Endothelial cell (in vitro differentiated cells): Measurements from ENCODE around the gene ATG101. TPM values are rescaled to one million over a fixed set of nuclear protein-coding genes. Genes with fewer than 3 reads are reported as not detected.

ENCODE experiments used
- DNase-seq: peaks from one replicate; pipeline ENCODE4 v3.0.0; 2021; ENCODE audit warnings: low spot score
- H3K27ac Mint-ChIP-seq: one replicate; pipeline ENCODE4 v1.8.0; 2021; ENCODE audit warnings: mixed read lengths, inconsistent platforms; ENCODE audit not compliant: unreplicated experiment
- H3K27me3 Mint-ChIP-seq: one replicate; pipeline ENCODE4 v1.8.0; 2021; ENCODE audit warnings: mild to moderate bottlenecking, moderate library complexity, mixed read lengths, inconsistent platforms; ENCODE audit not compliant: unreplicated experiment
- H3K36me3 Mint-ChIP-seq: one replicate; pipeline ENCODE4 v1.8.0; 2021; ENCODE audit warnings: mild to moderate bottlenecking, low read depth, mixed read lengths, inconsistent platforms; ENCODE audit not compliant: unreplicated experiment
- H3K4me1 Mint-ChIP-seq: one replicate; pipeline ENCODE4 v1.8.0; 2021; ENCODE audit warnings: mild to moderate bottlenecking, mixed read lengths, inconsistent platforms; ENCODE audit not compliant: unreplicated experiment
- H3K4me3 Mint-ChIP-seq: one replicate; pipeline ENCODE4 v1.8.0; 2021; ENCODE audit warnings: mild to moderate bottlenecking, mixed read lengths, inconsistent platforms; ENCODE audit not compliant: unreplicated experiment
- H3K9me3 Mint-ChIP-seq: one replicate; pipeline ENCODE4 v1.8.0; 2021; ENCODE audit warnings: mixed read lengths, inconsistent platforms; ENCODE audit not compliant: unreplicated experiment
- CTCF ChIP-seq: fragments of 200-600 bp; sonication (generic); IDR thresholded peaks from one replicate; pipeline ENCODE4 v1.5.0; 2021; ENCODE audit warnings: antibody characterized with exemption; ENCODE audit not compliant: unreplicated experiment
- total RNA-seq: library from RNA; stranded (reverse); fragmentation: NEBNext Ultra II Directional; extraction: Animal tissue kit (Norgen Biotek cat#: 25700); gene quantifications from one replicate; pipeline ENCODE4 v1.2.1, GENCODE V29; 2021; ENCODE audit not compliant: unreplicated experiment

ATG101 gene
- total RNA-seq, 1 donor from 2014 or later = 30.6 TPM

DNA sequence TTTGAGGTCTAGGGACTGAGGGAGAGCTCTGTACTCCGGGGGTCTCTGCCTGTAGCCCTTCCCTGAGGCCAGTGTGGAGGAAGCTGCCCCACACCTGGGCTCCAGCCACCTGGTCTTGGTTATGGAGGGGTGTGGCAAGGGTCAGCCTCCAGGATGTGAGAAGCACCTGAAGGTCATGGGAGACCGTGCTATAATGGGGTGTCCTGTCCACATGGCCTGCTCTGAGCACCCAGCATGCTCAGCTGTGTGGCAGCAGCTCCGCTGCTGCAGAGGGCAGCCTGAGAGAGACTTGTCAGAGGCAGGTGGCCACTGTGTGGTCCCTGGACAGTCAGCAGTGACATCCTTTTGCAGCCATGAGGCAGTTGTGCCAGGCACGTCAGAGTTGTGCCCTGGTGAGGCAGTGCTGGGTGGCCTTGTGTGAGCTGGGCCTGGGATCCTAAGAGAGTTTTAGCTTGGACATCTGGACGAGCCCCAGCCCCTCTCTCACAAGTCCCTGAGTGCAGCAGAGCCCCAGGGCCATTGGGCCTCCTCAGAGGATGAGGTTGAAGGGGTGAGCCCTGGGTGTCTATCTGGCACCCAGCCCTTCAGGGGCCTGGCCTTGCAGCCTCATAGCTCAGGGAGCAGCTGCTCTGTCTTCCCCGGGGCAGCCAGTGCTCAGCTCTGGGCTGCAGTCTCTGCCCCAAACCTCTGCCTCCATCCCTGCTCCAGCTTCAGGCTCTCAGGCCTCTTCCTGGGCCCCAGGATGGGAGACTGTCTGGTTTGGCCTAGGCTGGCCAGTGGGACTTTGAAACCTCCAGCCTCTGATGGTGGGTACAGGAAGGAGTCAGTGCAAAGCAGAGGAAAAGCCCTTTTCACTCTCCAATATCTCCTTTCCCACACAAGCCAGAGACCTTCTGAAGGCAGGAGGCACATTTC, 7.4 kb upstream of the ATG101 start:
- H3K36me3 Mint-ChIP-seq = no peaks in the 10 kb centered on the region
- H3K4me3 Mint-ChIP-seq = no peak overlapping the region
- no peaks in the 10 kb centered on the region for H3K9me3 Mint-ChIP-seq
- peaks cover 6% of the 10 kb centered on the region for H3K27me3 Mint-ChIP-seq
- no peak overlapping the region for H3K27ac Mint-ChIP-seq
- H3K4me1 Mint-ChIP-seq = peaks cover 3% of the 10 kb centered on the region
- no peak for TF ChIP-seq CTCF
- DNase-seq = no peak

DNA sequence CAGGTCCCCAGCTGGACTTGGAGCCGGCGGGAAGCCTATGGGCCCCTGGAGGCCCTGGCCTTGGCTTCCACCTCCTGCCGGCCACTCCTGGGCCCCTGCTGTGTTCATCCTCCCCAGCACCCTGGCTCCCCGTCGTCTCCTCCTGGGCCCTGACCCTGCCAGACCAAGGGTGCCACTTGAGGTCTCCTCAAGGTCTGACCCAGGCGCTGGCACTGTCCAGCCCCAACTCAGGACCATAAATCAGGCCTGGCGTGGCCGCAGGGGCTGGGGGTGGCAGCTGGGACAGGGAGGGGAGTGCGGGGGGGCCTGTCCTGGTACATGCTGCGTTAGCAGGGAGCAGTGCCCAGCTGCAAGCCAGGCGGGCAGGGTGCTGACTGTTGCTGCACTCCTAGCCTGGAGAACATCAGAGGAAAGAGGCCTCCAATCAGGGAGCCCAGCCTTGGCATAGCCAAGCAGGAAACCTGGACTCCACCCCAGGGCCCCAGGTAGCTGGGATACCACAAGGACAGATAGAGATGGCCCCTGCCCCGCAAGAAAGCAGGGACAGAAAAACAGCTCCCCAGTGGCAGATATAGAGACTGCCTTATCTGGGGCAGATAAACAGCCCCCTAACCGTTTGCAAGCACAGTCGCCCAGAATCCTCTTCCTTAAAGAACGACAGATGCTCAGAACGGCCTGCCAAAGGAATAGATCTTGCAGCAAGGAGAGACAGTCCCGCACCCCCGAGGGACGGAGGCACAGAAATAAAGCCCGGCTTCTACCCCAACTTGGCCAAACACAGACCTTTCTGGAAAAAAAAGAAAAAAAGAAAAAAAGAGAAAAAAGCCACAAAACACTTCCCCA, 6.5 kb upstream of the ATG101 start:
- no peak for TF ChIP-seq CTCF
- H3K4me3 Mint-ChIP-seq = no peak overlapping the region
- peaks cover 6% of the 10 kb centered on the region for H3K27me3 Mint-ChIP-seq
- H3K9me3 Mint-ChIP-seq = no peaks in the 10 kb centered on the region
- no peak overlapping the region for H3K27ac Mint-ChIP-seq
- no peak for DNase-seq
- H3K4me1 Mint-ChIP-seq = peaks cover 3% of the 10 kb centered on the region
- H3K36me3 Mint-ChIP-seq = no peaks in the 10 kb centered on the region

DNA sequence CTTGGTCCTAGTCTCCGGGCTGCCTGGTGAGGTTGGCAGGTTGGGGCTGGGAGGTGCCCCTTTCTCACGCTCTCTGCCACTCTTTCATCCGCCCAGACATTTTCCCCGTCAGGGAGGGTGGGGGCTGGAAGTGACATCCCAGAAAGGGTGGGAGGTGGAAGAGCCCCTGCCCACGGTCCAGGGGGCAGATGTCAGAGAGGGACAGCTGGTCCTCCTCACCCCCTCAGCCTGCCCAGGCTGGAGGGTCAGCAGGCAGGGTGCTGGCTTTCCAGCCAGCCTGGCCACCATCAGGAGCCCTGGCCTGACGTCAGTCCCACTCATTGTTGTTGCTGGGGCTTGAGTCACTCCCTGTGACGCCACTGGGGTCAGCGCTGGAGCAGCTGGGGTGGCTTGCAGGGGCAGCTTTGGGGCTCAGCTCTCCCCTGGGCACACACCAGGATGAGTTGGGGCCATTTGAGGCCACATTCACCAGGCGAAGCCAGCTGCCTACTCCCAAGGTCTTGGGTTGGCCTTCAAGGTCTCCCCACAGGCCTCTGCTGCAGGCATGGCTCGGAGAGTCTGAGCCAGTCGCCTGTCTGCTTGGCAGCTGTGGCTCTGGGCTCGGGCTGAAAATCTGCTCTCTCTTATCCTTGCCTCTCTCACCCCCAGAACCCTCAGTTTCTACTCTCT, 5.7 kb upstream of the ATG101 start:
- no peak for TF ChIP-seq CTCF
- Mint-ChIP-seq H3K27ac (no peak overlapping the region), H3K36me3 (no peaks in the 10 kb centered on the region), H3K4me3 (no peak overlapping the region), H3K27me3 (peaks cover 10% of the 10 kb centered on the region), H3K4me1 (peaks cover under 1% of the 10 kb centered on the region), H3K9me3 (no peaks in the 10 kb centered on the region)
- DNase-seq = no peak

DNA sequence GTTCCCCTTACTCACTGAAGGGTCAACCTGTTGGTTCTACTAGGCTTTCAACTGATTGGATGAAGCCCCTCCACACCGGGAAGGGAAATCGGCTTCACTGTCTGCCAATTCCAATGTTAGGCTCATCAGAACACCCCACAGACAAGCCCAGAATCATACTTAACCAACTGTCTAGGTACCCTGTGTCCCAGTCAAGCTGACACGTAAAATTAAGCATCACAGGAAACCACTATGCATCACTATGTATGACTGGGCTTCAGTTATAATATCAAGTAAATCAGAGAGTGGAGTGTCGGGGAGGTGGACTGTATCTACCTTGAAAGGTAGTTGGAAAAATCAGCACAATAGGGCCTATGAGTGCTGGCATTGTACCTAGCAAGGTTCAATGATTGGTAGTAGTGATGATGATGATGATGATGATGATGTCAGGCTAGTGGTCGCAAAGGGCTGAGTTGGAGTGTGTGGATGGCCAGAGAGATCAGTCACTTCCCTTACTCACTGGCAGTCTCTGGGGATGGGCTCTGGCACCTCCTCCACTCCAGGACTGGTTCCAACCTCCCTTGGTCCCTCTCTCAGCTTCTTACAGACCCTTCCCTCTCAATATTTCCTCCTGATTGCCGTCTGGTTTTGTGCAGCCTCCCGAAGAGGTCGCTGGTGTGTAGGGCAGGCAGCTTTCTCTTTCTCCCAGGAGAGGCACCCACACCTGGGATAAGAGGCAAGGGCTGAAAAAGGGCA, 3.3 kb upstream of the ATG101 start:
- peaks cover 12% of the 10 kb centered on the region for H3K4me1 Mint-ChIP-seq
- DNase-seq = no peak
- no peak for TF ChIP-seq CTCF
- H3K4me3 Mint-ChIP-seq = no peak overlapping the region
- no peaks in the 10 kb centered on the region for H3K9me3 Mint-ChIP-seq
- peaks cover 15% of the 10 kb centered on the region for H3K27me3 Mint-ChIP-seq
- no peaks in the 10 kb centered on the region for H3K36me3 Mint-ChIP-seq
- no peak overlapping the region for H3K27ac Mint-ChIP-seq
